Ramos (cell line): ENCODE results near the gene OTOS.

Experiments
- in situ Hi-C: fragments of 300-500 bp; cut with MboI; formaldehyde crosslinking; loops from one replicate; pipeline ENCODE4 v1.14.3; 2022; ENCODE audit warnings: low sequenced_read_pairs; ENCODE audit not compliant: unreplicated experiment

OTOS gene

GRCh38 chr2:240168546-240169361 is 28.3 kb upstream of the OTOS start:
- in situ Hi-C loops, result no loop called here

GRCh38 chr2:240168041-240168440 is 27.6 kb upstream of the OTOS start:
- in situ Hi-C loops, result no loop called here

GRCh38 chr2:240167588-240167880 is 27.1 kb upstream of the OTOS start:
- in situ Hi-C loops, result no loop called here

GRCh38 chr2:240166761-240167587 is 26.5 kb upstream of the OTOS start:
- in situ Hi-C loops, result no loop called here

- in situ Hi-C loops, result no loop called here
Observed at GRCh38 chr2:240166191-240166590, 25.7 kb upstream of the OTOS start.

GRCh38 chr2:240165661-240166060 is 25.2 kb upstream of the OTOS start:
- in situ Hi-C loops, result no loop called here

GRCh38 chr2:240165034-240165433 is 24.6 kb upstream of the OTOS start:
- in situ Hi-C loops, result no loop called here

- in situ Hi-C loops, result no loop called here
Observed at GRCh38 chr2:240164586-240164985, 24.1 kb upstream of the OTOS start.

- in situ Hi-C loops, result no loop called here
Observed at GRCh38 chr2:240163844-240164574, 23.6 kb upstream of the OTOS start.

GRCh38 chr2:240162939-240163714 is 22.7 kb upstream of the OTOS start:
- in situ Hi-C loops, result no loop called here

GRCh38 chr2:240162531-240162930 is 22.1 kb upstream of the OTOS start:
- in situ Hi-C loops, result no loop called here

GRCh38 chr2:240162032-240162431 is 21.6 kb upstream of the OTOS start:
- in situ Hi-C loops, result no loop called here

GRCh38 chr2:240161087-240161750 is 20.8 kb upstream of the OTOS start:
- in situ Hi-C loops, result no loop called here

GRCh38 chr2:240160291-240161086 is 20.0 kb upstream of the OTOS start:
- in situ Hi-C loops, result no loop called here

GRCh38 chr2:240159251-240159839 is 18.9 kb upstream of the OTOS start:
- in situ Hi-C loops, result no loop called here

- in situ Hi-C loops, result no loop called here
Observed at GRCh38 chr2:240157147-240157470, 16.7 kb upstream of the OTOS start.

GRCh38 chr2:240156435-240157146 is 16.1 kb upstream of the OTOS start:
- in situ Hi-C loops, result no loop called here

- in situ Hi-C loops, result no loop called here
Observed at GRCh38 chr2:240155745-240156390, 15.4 kb upstream of the OTOS start.
